ENCODE results near the gene CHMP4A.

The CHMP4A gene

GRCh38 chr14:24212924-24213865 is at the start of gene CHMP4A:
TSS of gene CHMP4A (minus strand) at chr14:24213488. CDS start at chr14:24213439, 49 bp downstream.
- Mint-ChIP-seq H3K27ac (peak within 1 kb of the TSS; percentile 97), H3K27me3 (no peaks in the 10 kb centered on the region), H3K4me1 (ENCODE audit: low read depth) (peaks cover 60% of the 10 kb centered on the region), H3K4me3 (peak within 1 kb of the TSS; percentile 94), H3K36me3 (peaks cover 8% of the 10 kb centered on the region), H3K9me3 (ENCODE audit: low read depth) (no peaks in the 10 kb centered on the region)

- Mint-ChIP-seq H3K27ac (no peak overlapping the region), H3K27me3 (no peaks in the 10 kb centered on the region), H3K36me3 (peaks cover 2% of the 10 kb centered on the region), H3K4me3 (no peak overlapping the region), H3K4me1 (ENCODE audit: low read depth) (peaks cover under 1% of the 10 kb centered on the region), H3K9me3 (ENCODE audit: low read depth) (no peaks in the 10 kb centered on the region)
Measured at GRCh38 chr14:24261969-24262327, 48.7 kb upstream of the CHMP4A start.

GRCh38 chr14:24261256-24261968 is 48.1 kb upstream of the CHMP4A start:
- Mint-ChIP-seq H3K27me3 (no peaks in the 10 kb centered on the region), H3K27ac (no peak overlapping the region)

GRCh38 chr14:24260780-24261157 is 47.5 kb upstream of the CHMP4A start:
- H3K36me3 Mint-ChIP-seq: peaks cover 2% of the 10 kb centered on the region
- no peaks in the 10 kb centered on the region for H3K4me1 Mint-ChIP-seq (ENCODE audit: low read depth)
- no peak overlapping the region for H3K4me3 Mint-ChIP-seq
- no peaks in the 10 kb centered on the region for H3K27me3 Mint-ChIP-seq
- no peaks in the 10 kb centered on the region for H3K9me3 Mint-ChIP-seq (ENCODE audit: low read depth)
- no peak overlapping the region for H3K27ac Mint-ChIP-seq

More at GRCh38 chr14:24261256-24261968, 48.1 kb upstream of the CHMP4A start:
- H3K4me3 Mint-ChIP-seq: no peak overlapping the region
- no peaks in the 10 kb centered on the region for H3K9me3 Mint-ChIP-seq (ENCODE audit: low read depth)
- H3K36me3 Mint-ChIP-seq: peaks cover 2% of the 10 kb centered on the region
- H3K4me1 Mint-ChIP-seq (ENCODE audit: low read depth): no peaks in the 10 kb centered on the region

GRCh38 chr14:24260026-24260779 is 46.9 kb upstream of the CHMP4A start:
- Mint-ChIP-seq H3K27ac (no peak overlapping the region), H3K4me3 (no peak overlapping the region), H3K36me3 (peaks cover 2% of the 10 kb centered on the region), H3K27me3 (no peaks in the 10 kb centered on the region), H3K4me1 (ENCODE audit: low read depth) (no peaks in the 10 kb centered on the region), H3K9me3 (ENCODE audit: low read depth) (no peaks in the 10 kb centered on the region)

- Mint-ChIP-seq H3K4me3 (no peak overlapping the region), H3K36me3 (peaks cover 4% of the 10 kb centered on the region), H3K9me3 (ENCODE audit: low read depth) (no peaks in the 10 kb centered on the region), H3K27me3 (no peaks in the 10 kb centered on the region), H3K27ac (no peak overlapping the region), H3K4me1 (ENCODE audit: low read depth) (no peaks in the 10 kb centered on the region)
Measured at GRCh38 chr14:24259282-24260025, 46.2 kb upstream of the CHMP4A start.

GRCh38 chr14:24258548-24259265 is 45.4 kb upstream of the CHMP4A start:
- H3K27ac Mint-ChIP-seq: no peak overlapping the region
- H3K27me3 Mint-ChIP-seq: no peaks in the 10 kb centered on the region
- H3K4me1 Mint-ChIP-seq (ENCODE audit: low read depth): no peaks in the 10 kb centered on the region
- peaks cover 4% of the 10 kb centered on the region for H3K36me3 Mint-ChIP-seq
- H3K9me3 Mint-ChIP-seq (ENCODE audit: low read depth): no peaks in the 10 kb centered on the region
- H3K4me3 Mint-ChIP-seq: no peak overlapping the region

- H3K27me3 Mint-ChIP-seq: no peaks in the 10 kb centered on the region
- no peaks in the 10 kb centered on the region for H3K4me1 Mint-ChIP-seq (ENCODE audit: low read depth)
- H3K4me3 Mint-ChIP-seq: no peak overlapping the region
- H3K27ac Mint-ChIP-seq: no peak overlapping the region
- no peaks in the 10 kb centered on the region for H3K9me3 Mint-ChIP-seq (ENCODE audit: low read depth)
- H3K36me3 Mint-ChIP-seq: peaks cover 4% of the 10 kb centered on the region
Measured at GRCh38 chr14:24258119-24258518, 44.8 kb upstream of the CHMP4A start.

GRCh38 chr14:24256960-24257359 is 43.7 kb upstream of the CHMP4A start:
- H3K36me3 Mint-ChIP-seq: peaks cover 2% of the 10 kb centered on the region
- H3K4me3 Mint-ChIP-seq: no peak overlapping the region
- H3K9me3 Mint-ChIP-seq (ENCODE audit: low read depth): no peaks in the 10 kb centered on the region
- H3K27ac Mint-ChIP-seq: no peak overlapping the region
- H3K27me3 Mint-ChIP-seq: no peaks in the 10 kb centered on the region
- H3K4me1 Mint-ChIP-seq (ENCODE audit: low read depth): no peaks in the 10 kb centered on the region

GRCh38 chr14:24255931-24256711 is 42.8 kb upstream of the CHMP4A start:
- H3K27me3 Mint-ChIP-seq: no peaks in the 10 kb centered on the region
- H3K9me3 Mint-ChIP-seq (ENCODE audit: low read depth): no peaks in the 10 kb centered on the region
- no peaks in the 10 kb centered on the region for H3K4me1 Mint-ChIP-seq (ENCODE audit: low read depth)
- no peak overlapping the region for H3K4me3 Mint-ChIP-seq
- peaks cover 2% of the 10 kb centered on the region for H3K36me3 Mint-ChIP-seq
- H3K27ac Mint-ChIP-seq: no peak overlapping the region

GRCh38 chr14:24255438-24255837 is 42.1 kb upstream of the CHMP4A start:
- no peak overlapping the region for H3K27ac Mint-ChIP-seq

GRCh38 chr14:24254630-24255392 is 41.5 kb upstream of the CHMP4A start:
- Mint-ChIP-seq H3K27me3 (no peaks in the 10 kb centered on the region), H3K4me3 (no peak overlapping the region), H3K4me1 (ENCODE audit: low read depth) (no peaks in the 10 kb centered on the region), H3K27ac (no peak overlapping the region), H3K36me3 (peaks cover 5% of the 10 kb centered on the region), H3K9me3 (ENCODE audit: low read depth) (no peaks in the 10 kb centered on the region)

More at GRCh38 chr14:24255438-24255837, 42.1 kb upstream of the CHMP4A start:
- H3K27me3 Mint-ChIP-seq: no peaks in the 10 kb centered on the region
- H3K9me3 Mint-ChIP-seq (ENCODE audit: low read depth): no peaks in the 10 kb centered on the region
- H3K4me3 Mint-ChIP-seq: no peak overlapping the region
- H3K36me3 Mint-ChIP-seq: peaks cover 2% of the 10 kb centered on the region
- no peaks in the 10 kb centered on the region for H3K4me1 Mint-ChIP-seq (ENCODE audit: low read depth)

- Mint-ChIP-seq H3K36me3 (peaks cover 5% of the 10 kb centered on the region), H3K27me3 (no peaks in the 10 kb centered on the region), H3K4me3 (no peak overlapping the region), H3K27ac (no peak overlapping the region), H3K9me3 (ENCODE audit: low read depth) (no peaks in the 10 kb centered on the region), H3K4me1 (ENCODE audit: low read depth) (no peaks in the 10 kb centered on the region)
Measured at GRCh38 chr14:24253936-24254335, 40.6 kb upstream of the CHMP4A start.
